H1 (cell line): ENCODE measurements around the gene TPPP3. TPM values are rescaled to one million over a fixed set of nuclear protein-coding genes. Genes with fewer than 3 reads are reported as not detected.

ENCODE experiments used
- CTCF ChIA-PET: fragments of 300-600 bp; sonication (Branson Sonifier 250); formaldehyde crosslinking; loops from one replicate; lab custom pipeline; 2021; ENCODE audit not compliant: partially characterized antibody; lab: Charles Lee
- POLR2A ChIA-PET: fragments of 300-600 bp; sonication (Branson Sonifier 250); formaldehyde crosslinking; loops from one replicate; lab custom pipeline; 2021; ENCODE audit warnings: inconsistent platforms; ENCODE audit not compliant: partially characterized antibody; lab: Charles Lee
- DNase-seq, 2 experiments: peaks; one replicate each; pipeline versions ENCODE4 v3.0.0 to v3.0.0-alpha.2; 2010 to 2022; ENCODE audit warnings: low spot score in 2 of 2, low read depth in 1 of 2, mixed read lengths in 1 of 2
- FAIRE-seq: peaks from 2 replicates; lab custom pipeline; 2011; peaks lifted over from hg19 to GRCh38; lab: Jason Lieb, UNC
- H2AFZ ChIP-seq: 2 replicates; pipeline ENCODE4 v1.8.1; 2012; ENCODE audit warnings: low read length, inconsistent platforms
- H2AK5ac ChIP-seq: 2 replicates; pipeline ENCODE4 v1.6.1; 2013; ENCODE audit warnings: low read depth, low read length
- H2BK120ac ChIP-seq: replicated peaks from 2 replicates; pipeline ENCODE3; 2013; ENCODE audit warnings: low read depth, low read length, inconsistent platforms
- H2BK12ac ChIP-seq: 2 replicates; pipeline ENCODE4 v1.6.1; 2013; ENCODE audit warnings: low read depth, low read length
- H2BK15ac ChIP-seq: 2 replicates; pipeline ENCODE4 v1.6.1; 2013; ENCODE audit warnings: low read length
- H2BK20ac ChIP-seq: 2 replicates; pipeline ENCODE4 v1.6.1; 2013; ENCODE audit warnings: low read length
- H2BK5ac ChIP-seq: 2 replicates; pipeline ENCODE4 v1.6.1; 2013; ENCODE audit warnings: low read depth, low read length
- H3K14ac ChIP-seq: 2 replicates; pipeline ENCODE4 v1.6.1; 2013; ENCODE audit warnings: inconsistent platforms; ENCODE audit not compliant: insufficient read length
- H3K18ac ChIP-seq: 2 replicates; pipeline ENCODE4 v1.6.1; 2013; ENCODE audit warnings: low read length; ENCODE audit errors: extremely low read depth
- H3K23ac ChIP-seq: 2 replicates; pipeline ENCODE4 v1.6.1; 2013; ENCODE audit warnings: inconsistent platforms; ENCODE audit not compliant: insufficient read length
- H3K23me2 ChIP-seq: 2 replicates; pipeline ENCODE4 v1.6.1; 2013; ENCODE audit warnings: low read depth, low read length
- H3K27ac ChIP-seq: 2 replicates; pipeline ENCODE4 v1.6.1; 2011; ENCODE audit warnings: low read depth, low read length, inconsistent platforms
- H3K27me3 ChIP-seq, 4 experiments: replicated peaks in 1 of 4; 1 replicate in 1 of 4; 2 replicates in 3 of 4; pipeline versions ENCODE4 v1.6.1 to v1.8.1; 2011 to 2013; ENCODE audit warnings: low read length in 3 of 4, mild to moderate bottlenecking in 3 of 4, inconsistent platforms in 2 of 4, mixed read lengths in 2 of 4, moderate library complexity in 1 of 4; ENCODE audit not compliant: control insufficient read depth in 3 of 4, insufficient read depth in 3 of 4; ENCODE audit errors: extremely low read depth in 1 of 4
- H3K36me3 ChIP-seq, 4 experiments: 2 replicates each; pipeline versions ENCODE4 v1.6.1 to v1.8.1; 2011 to 2013; ENCODE audit warnings: mild to moderate bottlenecking in 4 of 4, low read length in 3 of 4, moderate library complexity in 2 of 4, control low read depth in 1 of 4, inconsistent platforms in 1 of 4; ENCODE audit not compliant: insufficient read depth in 4 of 4, control insufficient read depth in 2 of 4
- H3K4ac ChIP-seq: replicated peaks from 2 replicates; pipeline ENCODE3; 2013; ENCODE audit warnings: low read length, low read depth, mixed read lengths, inconsistent platforms; ENCODE audit not compliant: insufficient read length
- H3K4me1 ChIP-seq, 4 experiments: replicated peaks in 1 of 4; 1 replicate in 1 of 4; 2 replicates in 3 of 4; pipeline versions ENCODE4 v1.6.1 to v1.8.1; 2011 to 2013; ENCODE audit warnings: low read length in 3 of 4, inconsistent platforms in 2 of 4, mixed read lengths in 1 of 4; ENCODE audit not compliant: insufficient read depth in 4 of 4, control insufficient read depth in 3 of 4
- H3K4me2 ChIP-seq, 2 experiments: 2 replicates each; pipeline versions ENCODE4 v1.6.1 to v1.8.1; 2011 to 2013; ENCODE audit warnings: low read depth in 2 of 2, low read length in 2 of 2, control low read depth in 1 of 2, inconsistent platforms in 1 of 2, mild to moderate bottlenecking in 1 of 2; ENCODE audit not compliant: insufficient read depth in 1 of 2
- H3K4me3 ChIP-seq, 4 experiments: fragments of 200-600, 300-600 bp in 1 of 4; sonication (generic), shearing (Covaris generic), sonication (Bioruptor Twin) in 1 of 4; 2 replicates each; pipeline versions ENCODE4 v1.5.1 to v1.8.1; 2011 to 2016; ENCODE audit warnings: low read length in 4 of 4, low read depth in 3 of 4, control low read depth in 2 of 4, inconsistent platforms in 2 of 4, mild to moderate bottlenecking in 2 of 4, mixed read lengths in 1 of 4, moderate library complexity in 1 of 4; ENCODE audit not compliant: insufficient read depth in 2 of 4; ENCODE audit errors: extremely low read depth in 1 of 4
- H3K56ac ChIP-seq: replicated peaks from 2 replicates; pipeline ENCODE3; 2013; ENCODE audit warnings: low read depth, mild to moderate bottlenecking, mixed read lengths, low read length, inconsistent platforms; ENCODE audit not compliant: insufficient read length
- H3K79me1 ChIP-seq: 2 replicates; pipeline ENCODE4 v1.6.1; 2013; ENCODE audit warnings: low read depth, low read length, control low read depth
- H3K79me2 ChIP-seq, 2 experiments: 2 replicates each; pipeline versions ENCODE4 v1.6.1 to v1.8.1; 2012 to 2013; ENCODE audit warnings: low read length in 2 of 2, mild to moderate bottlenecking in 2 of 2, inconsistent platforms in 1 of 2; ENCODE audit not compliant: insufficient read depth in 2 of 2, control insufficient read depth in 1 of 2
- H3K9ac ChIP-seq, 4 experiments: replicated peaks in 1 of 4; 1 replicate in 1 of 4; 2 replicates in 3 of 4; pipeline versions ENCODE4 v1.6.1 to v1.8.1; 2011 to 2013; ENCODE audit warnings: low read depth in 3 of 4, low read length in 3 of 4, control low read depth in 2 of 4, mild to moderate bottlenecking in 2 of 4, moderate library complexity in 2 of 4, inconsistent platforms in 1 of 4; ENCODE audit errors: extremely low read depth in 1 of 4
- H3K9me3 ChIP-seq, 2 experiments: 2 replicates each; pipeline versions ENCODE4 v1.6.1 to v1.8.1; 2012 to 2013; ENCODE audit warnings: mild to moderate bottlenecking in 2 of 2, moderate library complexity in 2 of 2, control low read depth in 1 of 2, inconsistent platforms in 1 of 2, low read depth in 1 of 2, low read length in 1 of 2, mixed read lengths in 1 of 2; ENCODE audit not compliant: insufficient read depth in 2 of 2
- H4K20me1 ChIP-seq, 2 experiments: replicated peaks in 1 of 2; 2 replicates each; pipeline versions ENCODE3 to v1.8.1; 2011 to 2013; ENCODE audit warnings: inconsistent platforms in 2 of 2, low read length in 2 of 2, mild to moderate bottlenecking in 1 of 2; ENCODE audit not compliant: insufficient read depth in 2 of 2, control insufficient read depth in 1 of 2
- H4K5ac ChIP-seq: 2 replicates; pipeline ENCODE4 v1.6.1; 2013; ENCODE audit warnings: low read length, low read depth, mixed read lengths, inconsistent platforms; ENCODE audit not compliant: insufficient read length
- H4K8ac ChIP-seq: 2 replicates; pipeline ENCODE4 v1.8.0; 2013; ENCODE audit warnings: mild to moderate bottlenecking, moderate library complexity, low read length, inconsistent platforms; ENCODE audit not compliant: insufficient read depth; ENCODE audit errors: extremely low read depth
- H4K91ac ChIP-seq: replicated peaks from 2 replicates; pipeline ENCODE3; 2013; ENCODE audit warnings: low read length, mixed read lengths, inconsistent platforms; ENCODE audit not compliant: insufficient read length
- ASH2L ChIP-seq: fragments of 200-600, 300-600 bp; sonication (generic); IDR thresholded peaks from one replicate; pipeline ENCODE4 v1.7.1; 2017; ENCODE audit warnings: low read length
- GABPA ChIP-seq: IDR thresholded peaks from 2 replicates; pipeline ENCODE4 v1.6.1; 2011; ENCODE audit warnings: mild to moderate bottlenecking, low read length, moderate library complexity, borderline replicate concordance; ENCODE audit not compliant: insufficient read depth
- KDM4A ChIP-seq: IDR thresholded peaks from one replicate; pipeline ENCODE4 v1.7.1; 2012; ENCODE audit warnings: low read depth, mild to moderate bottlenecking, moderate library complexity, low read length, inconsistent platforms; ENCODE audit not compliant: severe bottlenecking
- MAFK ChIP-seq: IDR thresholded peaks from 2 replicates; pipeline ENCODE4 v1.6.1; 2012; ENCODE audit warnings: low read depth, mild to moderate bottlenecking, improper control_type of control experiment, low read length
- RBBP5 ChIP-seq: IDR thresholded peaks from 2 replicates; pipeline ENCODE4 v1.7.1; 2012; ENCODE audit warnings: low read depth, mild to moderate bottlenecking, inconsistent platforms, low read length, moderate library complexity, borderline replicate concordance
- SIN3A ChIP-seq, 2 experiments: IDR thresholded peaks in 1 of 2; conservative IDR thresholded peaks in 1 of 2; 2 replicates each; pipeline ENCODE4 v1.6.1; 2011 to 2012; ENCODE audit warnings: low read length in 2 of 2, improper control_type of control experiment in 1 of 2, low read depth in 1 of 2, mild to moderate bottlenecking in 1 of 2
- SP1 ChIP-seq: IDR thresholded peaks from 2 replicates; pipeline ENCODE4 v1.6.1; 2011; ENCODE audit warnings: low read depth, low read length
- TAF1 ChIP-seq: IDR thresholded peaks from 2 replicates; pipeline ENCODE4 v1.6.1; 2011; ENCODE audit warnings: mild to moderate bottlenecking, low read depth, low read length
- TAF7 ChIP-seq: optimal IDR thresholded peaks from 2 replicates; pipeline ENCODE3; 2011; ENCODE audit warnings: low read depth, mild to moderate bottlenecking, inconsistent platforms, low read length, moderate library complexity, borderline replicate concordance
- WGBS, 2 experiments: shearing (Covaris generic) in 1 of 2; methylation state at CpG; one replicate each; pipeline versions ENCODE4 v1.1.6 to v1.1.7; 2013 to 2015; ENCODE audit warnings: low lambda C conversion rate in 2 of 2, mixed read lengths in 2 of 2, inconsistent platforms in 1 of 2, low coverage in 1 of 2, missing lambda C conversion rate in 1 of 2; ENCODE audit not compliant: insufficient replicate concordance in 2 of 2, insufficient coverage in 1 of 2, insufficient read length in 1 of 2; ENCODE audit errors: extremely low coverage in 1 of 2, missing lambda C conversion rate in 1 of 2; 5-methylcytosine and 5-hydroxymethylcytosine counted together
- polyA plus RNA-seq, 7 experiments: library from polyadenylated mRNA; depleted of rRNA in 3 of 7; stranded (reverse) in 5 of 7; unstranded in 2 of 7; fragments of >200 nt in 5 of 7; fragments of 200-250 nt in 2 of 7; gene quantifications; 1 replicate in 5 of 7; 2 replicates in 1 of 7; 4 replicates in 1 of 7; pipeline versions ENCODE4 v1.2.1 to v1.2.3, GENCODE V29; 2011 to 2013; ENCODE audit warnings: missing spikeins in 2 of 7, mixed read lengths in 2 of 7
- total RNA-seq: library from RNA; stranded (reverse); fragmentation: NEBNext Ultra II Directional; extraction: Animal tissue kit (Norgen Biotek cat#: 25700); gene quantifications from 2 replicates; pipeline ENCODE4 v1.2.1, GENCODE V29; 2021

The TPPP3 gene
- total and polyA plus RNA-seq, 2 of the 8 experiments (the other 6 are each of a cell fraction or from before 2014, with no cell fraction given), result 0.77 to 1.0 TPM

DNA sequence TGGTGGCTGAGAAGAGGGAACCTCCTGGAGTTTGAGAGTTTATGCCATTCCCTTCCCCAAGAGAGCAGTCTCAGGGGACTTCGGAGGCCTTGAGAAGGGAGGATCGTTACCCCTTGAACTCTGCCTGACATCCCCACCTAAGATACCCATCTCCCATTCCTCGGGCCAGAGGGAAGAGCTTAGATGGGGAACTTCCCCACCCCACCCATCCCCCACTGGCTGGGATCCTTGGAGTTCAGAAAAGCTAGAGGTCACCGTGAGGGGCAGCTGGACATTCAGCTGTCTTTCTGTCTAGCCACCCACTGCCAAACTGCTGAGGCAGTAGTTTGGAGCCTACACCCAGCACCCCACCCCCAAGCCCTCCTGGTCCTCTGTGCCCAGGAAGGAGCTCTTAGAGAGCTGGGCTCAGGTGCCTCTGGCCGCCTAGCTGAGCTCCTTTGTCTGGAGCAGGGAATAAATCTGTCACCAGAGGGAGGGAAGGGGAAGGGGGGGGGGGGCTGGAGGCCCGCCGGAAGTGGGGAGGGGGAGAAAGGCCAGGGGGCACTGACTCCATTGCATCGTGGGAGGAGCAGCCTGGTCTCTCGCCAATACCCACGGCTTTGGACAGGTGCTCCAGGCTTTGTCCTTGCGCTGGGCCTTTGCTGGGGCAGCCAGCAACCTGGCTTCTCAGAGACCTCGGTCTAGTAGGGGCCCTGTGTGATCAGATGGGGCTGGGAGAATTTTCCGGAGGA is 38.6 kb upstream of the TPPP3 start:
- peak overlapping the region; percentile 81 for H2BK120ac ChIP-seq
- no peak overlapping the region; the same call in 1 of the 2 replicates for H2AK5ac ChIP-seq
- peak overlapping the region; percentile 72; the same call in 1 of the 2 replicates for H2BK5ac ChIP-seq
- WGBS, 2 experiments, result 37% methylated on average over 8 of the region's 13 CpGs; no CpG with 5 or more reads in 1 of the 2 experiments
- peaks cover 17% of the 10 kb centered on the region; the same call in 1 of the 2 replicates for H3K23me2 ChIP-seq
- H3K9ac ChIP-seq, result peak overlapping the region; percentile 37 to 72 (median 68); a peak in 6 of 7 replicates
- H3K79me2 ChIP-seq, result no peaks in the 10 kb centered on the region; a peak in 1 of 4 replicates
- peak overlapping the region; percentile 88 for H3K18ac ChIP-seq
- H2AFZ ChIP-seq, result no peak overlapping the region
- H3K79me1 ChIP-seq, result peaks cover 10% of the 10 kb centered on the region; the same call in 1 of the 2 replicates
- peaks cover 0 to 6% of the 10 kb centered on the region in 2 experiments for H4K20me1 ChIP-seq
- H3K36me3 ChIP-seq, result peaks cover 0 to 9% (median 1%) of the 10 kb centered on the region in 4 experiments; a peak in 3 of 8 replicates
- FAIRE-seq, result no peak
- peaks cover 0 to 19% (median 15%) of the 10 kb centered on the region in 4 experiments; a peak in 6 of 7 replicates for H3K27me3 ChIP-seq
- ChIA-PET CTCF (interaction anchor here (0.8 to 28.4 kb wide), 7 partner anchors 8 to 166 kb away, joined by 4 to 683 read pairs (median 6); no protein-coding TSS in a partner anchor), POLR2A (interaction anchor here (0.6 to 7.3 kb wide), 7 partner anchors 10 to 105 kb away, joined by 3 to 67 read pairs (median 3); partner anchors contain the start of gene TPPP3)
- peak overlapping the region; percentile 88; the same call in 1 of the 2 replicates for H4K8ac ChIP-seq
- TF ChIP-seq TAF1 (peak; percentile 43; the same call in 1 of the 2 replicates), MAFK (no peak), GABPA (peak; percentile 15; the same call in 1 of the 2 replicates), TAF7 (peak; percentile 37), SP1 (0 out of 2 replicates have a peak, but pooled peaks have one; percentile 12), ASH2L (peak; percentile 29), SIN3A (conservative IDR thresholded peaks at IDR 0.05 in 1 of 2, IDR thresholded peaks at IDR 0.05 in 1 of 2; ENCODE audit: low read depth in 1 of 2, low read length in 2 of 2) (0 out of 4 replicates have a peak, but pooled peaks of 1 of the 2 experiments have one; percentile 17), RBBP5 (no peak; the same call in 1 of the 2 replicates), KDM4A (peak; percentile 31)
- peak overlapping the region; percentile 57 for H4K5ac ChIP-seq
- H2BK20ac ChIP-seq, result 0 out of 2 replicates have a peak overlapping the region, but pooled peaks have one; percentile 48
- DNase-seq, result no peak
- H2BK12ac ChIP-seq, result 0 out of 2 replicates have a peak overlapping the region, but pooled peaks have one; percentile 55
- H3K4me1 ChIP-seq, result peaks cover 0 to 37% (median 30%) of the 10 kb centered on the region in 4 experiments; a peak in 6 of 7 replicates
- H2BK15ac ChIP-seq, result peak overlapping the region; percentile 83; the same call in 1 of the 2 replicates
- H3K27ac ChIP-seq, result peak overlapping the region; percentile 60; the same call in 1 of the 2 replicates
- no peak overlapping the region for H3K14ac ChIP-seq
- H3K56ac ChIP-seq, result peak overlapping the region; percentile 56
- H3K4ac ChIP-seq, result peak overlapping the region; percentile 91
- no peak overlapping the region for H3K23ac ChIP-seq
- peak overlapping the region; percentile 87 to 93 for H3K4me2 ChIP-seq
- H3K4me3 ChIP-seq, result peak overlapping the region; percentile 71 to 86 (median 82)
- peak overlapping the region; percentile 81 for H4K91ac ChIP-seq
- no peaks in the 10 kb centered on the region for H3K9me3 ChIP-seq
